Keratinocyte (primary cell): Measurements from ENCODE around the gene HPN. TPM values are rescaled to one million over a fixed set of nuclear protein-coding genes. Genes with fewer than 3 reads are reported as not detected.

Experiments
- DNase-seq: peaks from one replicate; pipeline ENCODE4 v3.0.0-alpha.2; 2011; ENCODE audit warnings: low read depth, missing footprints, low spot score
- FAIRE-seq: peaks from 2 replicates; lab custom pipeline; 2011; peaks lifted over from hg19 to GRCh38; lab: Jason Lieb, UNC
- H2AFZ ChIP-seq: 2 replicates; pipeline ENCODE4 v1.6.0; 2012; ENCODE audit warnings: low read length, control low read depth, inconsistent platforms; ENCODE audit not compliant: control insufficient read depth
- H3K27ac ChIP-seq: 2 replicates; pipeline ENCODE4 v1.5.1; 2011; ENCODE audit warnings: low read length; ENCODE audit not compliant: control insufficient read depth, insufficient read depth
- H3K27me3 ChIP-seq: 3 replicates; pipeline ENCODE4 v1.6.0; 2011; ENCODE audit warnings: low read length; ENCODE audit not compliant: control insufficient read depth, insufficient read depth; ENCODE audit errors: extremely low read depth
- H3K36me3 ChIP-seq, 2 experiments: 2 replicates in 1 of 2; 3 replicates in 1 of 2; pipeline ENCODE4 v1.5.1; 2011; ENCODE audit warnings: low read length in 2 of 2, mild to moderate bottlenecking in 1 of 2; ENCODE audit not compliant: control insufficient read depth in 2 of 2, insufficient read depth in 2 of 2; ENCODE audit errors: extremely low read depth in 1 of 2
- H3K4me1 ChIP-seq: 3 replicates; pipeline ENCODE4 v1.5.1; 2011; ENCODE audit warnings: low read length; ENCODE audit not compliant: control insufficient read depth, insufficient read depth; ENCODE audit errors: extremely low read depth
- H3K4me2 ChIP-seq: 3 replicates; pipeline ENCODE4 v1.6.0; 2011; ENCODE audit warnings: low read depth, low read length; ENCODE audit not compliant: control insufficient read depth, insufficient read depth; ENCODE audit errors: extremely low read depth
- H3K4me3 ChIP-seq, 3 experiments: fragments of 200-600 bp in 1 of 3; sonication (generic) in 1 of 3; 2 replicates in 2 of 3; 3 replicates in 1 of 3; pipeline ENCODE4 v1.5.1; 2011 to 2016; ENCODE audit warnings: low read length in 3 of 3, mild to moderate bottlenecking in 3 of 3, control low read depth in 2 of 3, inconsistent platforms in 1 of 3, low read depth in 1 of 3, mixed read lengths in 1 of 3, mixed run types in 1 of 3, moderate library complexity in 1 of 3; ENCODE audit not compliant: control insufficient read depth in 2 of 3, insufficient read depth in 2 of 3; ENCODE audit errors: extremely low read depth in 1 of 3
- H3K79me2 ChIP-seq: 2 replicates; pipeline ENCODE4 v1.6.0; 2012; ENCODE audit warnings: low read length; ENCODE audit not compliant: control insufficient read depth, insufficient read depth
- H3K9ac ChIP-seq: 3 replicates; pipeline ENCODE4 v1.6.0; 2011; ENCODE audit warnings: low read length; ENCODE audit not compliant: control insufficient read depth, insufficient read depth; ENCODE audit errors: extremely low read depth
- H3K9me1 ChIP-seq: 3 replicates; pipeline ENCODE4 v1.6.0; 2011; ENCODE audit warnings: low read length; ENCODE audit not compliant: control insufficient read depth, insufficient read depth; ENCODE audit errors: extremely low read depth
- H3K9me3 ChIP-seq: 2 replicates; pipeline ENCODE4 v1.5.1; 2012; ENCODE audit warnings: low read depth, low read length; ENCODE audit not compliant: control insufficient read depth
- H4K20me1 ChIP-seq: 3 replicates; pipeline ENCODE4 v1.6.0; 2011; ENCODE audit warnings: low read length; ENCODE audit not compliant: control insufficient read depth, insufficient read depth; ENCODE audit errors: extremely low read depth
- CTCF ChIP-seq, 3 experiments: IDR thresholded peaks in 1 of 3; conservative IDR thresholded peaks in 1 of 3; optimal IDR thresholded peaks in 1 of 3; 2 replicates in 2 of 3; 3 replicates in 1 of 3; pipeline versions ENCODE3 to v1.5.1; 2011; ENCODE audit warnings: low read length in 3 of 3, mild to moderate bottlenecking in 3 of 3, moderate library complexity in 2 of 3, control low read depth in 1 of 3, inconsistent platforms in 1 of 3; ENCODE audit not compliant: insufficient read depth in 2 of 3; ENCODE audit errors: extremely low read depth in 1 of 3
- EZH2 ChIP-seq: IDR thresholded peaks from one replicate; pipeline ENCODE4 v1.6.1; 2012; ENCODE audit warnings: inconsistent platforms, mild to moderate bottlenecking, low read length, moderate library complexity
- dilution Hi-C: fragments of 300-500 bp; cut with MboI; formaldehyde crosslinking; loops from one replicate; pipeline ENCODE4 v1.7.0; 2020; ENCODE audit warnings: low sequenced_read_pairs; ENCODE audit not compliant: extremely low pct_ligation_motif_present
- polyA plus RNA-seq, 5 experiments: library from polyadenylated mRNA; depleted of rRNA in 3 of 5; stranded (reverse) in 3 of 5; stranded (forward) in 1 of 5; unstranded in 1 of 5; fragments of >200 nt; gene quantifications; 1 replicate in 1 of 5; 2 replicates in 3 of 5; 3 replicates in 1 of 5; pipeline versions ENCODE4 v1.2.1 to v1.2.3, GENCODE V29; 2011 to 2012; ENCODE audit warnings: missing spikeins in 2 of 5, low read depth in 1 of 5, low replicate concordance in 1 of 5

Gene HPN
- polyA plus RNA-seq, 1 donor (not counting 4 experiments of a cell fraction or from before 2014, with no cell fraction given) = not detected

GRCh38 chr19:35015270-35015953 is 26.1 kb upstream of the HPN start:
- no peak for FAIRE-seq

GRCh38 chr19:35015954-35016351 is 25.6 kb upstream of the HPN start:
- H3K27ac ChIP-seq = no peak overlapping the region
- H3K9me3 ChIP-seq = no peaks in the 10 kb centered on the region
- no peak overlapping the region for H3K4me3 ChIP-seq
- H3K4me2 ChIP-seq = no peak overlapping the region
- no peak overlapping the region for H2AFZ ChIP-seq
- H3K4me1 ChIP-seq = no peaks in the 10 kb centered on the region
- H3K79me2 ChIP-seq = no peaks in the 10 kb centered on the region
- dilution Hi-C loops = no loop called here
- no peaks in the 10 kb centered on the region for H3K9me1 ChIP-seq
- H3K9ac ChIP-seq = no peak overlapping the region
- no peak for TF ChIP-seq CTCF (optimal IDR thresholded peaks at IDR 0.05 in 1 of 3, IDR thresholded peaks at IDR 0.05 in 1 of 3, conservative IDR thresholded peaks at IDR 0.05 in 1 of 3; ENCODE audit: extremely low read depth in 1 of 3, insufficient read depth in 2 of 3, low read length in 3 of 3)
- no peak for TF ChIP-seq EZH2
- H4K20me1 ChIP-seq = no peaks in the 10 kb centered on the region
- no peak for FAIRE-seq
- H3K36me3 ChIP-seq = peaks cover 27 to 29% of the 10 kb centered on the region in 2 experiments
- no peak for DNase-seq
- H3K27me3 ChIP-seq = no peaks in the 10 kb centered on the region

More at GRCh38 chr19:35015270-35015953, 26.1 kb upstream of the HPN start:
- Histone ChIP-seq H3K79me2 (no peaks in the 10 kb centered on the region), H3K36me3 (peaks cover 28 to 30% of the 10 kb centered on the region in 2 experiments), H3K9me1 (no peaks in the 10 kb centered on the region), H3K9ac (no peak overlapping the region), H4K20me1 (no peaks in the 10 kb centered on the region), H3K9me3 (no peaks in the 10 kb centered on the region), H3K4me1 (no peaks in the 10 kb centered on the region), H3K4me3 (no peak overlapping the region), H3K27ac (no peak overlapping the region), H2AFZ (no peak overlapping the region), H3K4me2 (no peak overlapping the region), H3K27me3 (no peaks in the 10 kb centered on the region)
- dilution Hi-C loops = no loop called here
- no peak for DNase-seq
- TF ChIP-seq EZH2 (no peak), CTCF (optimal IDR thresholded peaks at IDR 0.05 in 1 of 3, IDR thresholded peaks at IDR 0.05 in 1 of 3, conservative IDR thresholded peaks at IDR 0.05 in 1 of 3; ENCODE audit: extremely low read depth in 1 of 3, insufficient read depth in 2 of 3, low read length in 3 of 3) (no peak)
